HG03159 (cell line): ENCODE results near the gene SUCLG1.
"Not testable (repeated sequence)": the region's sequence is repeated elsewhere in the genome, so short reads cannot be mapped to it uniquely, and the experiment has no call there.

ENCODE experiments used
- ATAC-seq: cut with Tn5 transposase; IDR thresholded peaks from one replicate; pipeline ENCODE4 v1.9.1; 2021; ENCODE audit warnings: mild to moderate bottlenecking, moderate library complexity; ENCODE audit not compliant: unreplicated experiment

Gene SUCLG1

GRCh38 chr2:84424152-84424551, 34.9 kb downstream of the SUCLG1 start:
- ATAC-seq = no peak

- no peak for ATAC-seq
Measured at GRCh38 chr2:84421791-84422190, 37.3 kb downstream of the SUCLG1 start.

GRCh38 chr2:84421197-84421596, 37.9 kb downstream of the SUCLG1 start:
- no peak for ATAC-seq

- ATAC-seq = no peak
Measured at GRCh38 chr2:84417453-84418145, 41.5 kb downstream of the SUCLG1 start.

- ATAC-seq = no peak
Measured at GRCh38 chr2:84409531-84409930, 49.5 kb downstream of the SUCLG1 start.

- ATAC-seq = not testable (repeated sequence)
Measured at GRCh38 chr2:84402111-84402510, 57.0 kb downstream of the SUCLG1 start.

GRCh38 chr2:84399839-84400238, 59.2 kb downstream of the SUCLG1 start:
- not testable (repeated sequence) for ATAC-seq

- no peak for ATAC-seq
Measured at GRCh38 chr2:84395820-84396219, 63.3 kb downstream of the SUCLG1 start.

- no peak for ATAC-seq
Measured at GRCh38 chr2:84394628-84395027, 64.5 kb downstream of the SUCLG1 start.

- no peak for ATAC-seq
Measured at GRCh38 chr2:84393829-84394228, 65.3 kb downstream of the SUCLG1 start.

GRCh38 chr2:84389794-84390193, 69.3 kb downstream of the SUCLG1 start:
- no peak for ATAC-seq

GRCh38 chr2:84388921-84389490, 70.1 kb downstream of the SUCLG1 start:
- ATAC-seq = no peak

GRCh38 chr2:84388133-84388532, 70.9 kb downstream of the SUCLG1 start:
- ATAC-seq = no peak

- ATAC-seq = no peak
Measured at GRCh38 chr2:84386336-84387040, 72.6 kb downstream of the SUCLG1 start.

GRCh38 chr2:84383271-84383670, 75.8 kb downstream of the SUCLG1 start:
- ATAC-seq = no peak

GRCh38 chr2:84380875-84381274, 78.2 kb downstream of the SUCLG1 start:
- no peak for ATAC-seq

GRCh38 chr2:84378960-84379359, 80.1 kb downstream of the SUCLG1 start:
- ATAC-seq = no peak

GRCh38 chr2:84375020-84375419, 84.1 kb downstream of the SUCLG1 start:
- ATAC-seq = no peak

GRCh38 chr2:84373866-84374265, 85.2 kb downstream of the SUCLG1 start:
- no peak for ATAC-seq
